HepG2 (cell line): ENCODE data around the gene RBBP8NL. TPM values are rescaled to one million over a fixed set of nuclear protein-coding genes. Genes with fewer than 3 reads are reported as not detected.

Source experiments
- AGO2 ChIP-seq: fragments of 200-400 bp; formaldehyde crosslinking; optimal IDR thresholded peaks from 2 replicates; pipeline ENCODE3; 2017; ENCODE audit warnings: mild to moderate bottlenecking, low read depth, low read length, moderate library complexity
- ARHGAP35 ChIP-seq: sonication (generic); formaldehyde crosslinking; IDR thresholded peaks from 2 replicates; pipeline ENCODE4 v1.9.0; 2022; ENCODE audit warnings: mild to moderate bottlenecking, inconsistent platforms, moderate library complexity, missing genetic modification reagents, borderline replicate concordance
- CBX2 ChIP-seq, 2 experiments: fragments of 200-600 bp in 1 of 2; sonication (generic); formaldehyde crosslinking in 1 of 2; IDR thresholded peaks; 2 replicates each; pipeline versions ENCODE4 v1.7.0 to v1.8.1; 2018 to 2022; ENCODE audit warnings: low read depth in 2 of 2, low read length in 1 of 2, mild to moderate bottlenecking in 1 of 2, missing genetic modification reagents in 1 of 2
- DNMT3B ChIP-seq: conservative IDR thresholded peaks from 2 replicates; pipeline ENCODE4 v1.6.1; 2016; ENCODE audit warnings: missing biosample characterization, control low read depth
- ETV5 ChIP-seq: IDR thresholded peaks from 2 replicates; pipeline ENCODE4 v1.6.1; 2018; ENCODE audit warnings: missing biosample characterization, missing genetic modification reagents, inconsistent platforms, borderline replicate concordance
- JUND ChIP-seq: sonication (generic); formaldehyde crosslinking; IDR thresholded peaks from 2 replicates; pipeline ENCODE4 v1.8.0; 2022; ENCODE audit warnings: mild to moderate bottlenecking, missing genetic modification reagents
- KLF6 ChIP-seq: IDR thresholded peaks from 2 replicates; pipeline ENCODE4 v1.8.0; 2016; ENCODE audit warnings: missing biosample characterization, missing genetic modification reagents
- PHB2 ChIP-seq: fragments of 450-650 bp; IDR thresholded peaks from 2 replicates; pipeline ENCODE4 v1.6.1; 2018; ENCODE audit not compliant: partially characterized antibody
- RFX3 ChIP-seq: IDR thresholded peaks from 2 replicates; pipeline ENCODE4 v1.6.1; 2016; ENCODE audit warnings: missing biosample characterization, missing genetic modification reagents
- TBX2 ChIP-seq: sonication (generic); formaldehyde crosslinking; IDR thresholded peaks from 2 replicates; pipeline ENCODE4 v1.5.0; 2020; ENCODE audit warnings: missing genetic modification reagents, mild to moderate bottlenecking, borderline replicate concordance
- ZFP36 ChIP-seq: fragments of 150-350 bp; IDR thresholded peaks from 2 replicates; pipeline ENCODE4 v1.6.1; 2018; ENCODE audit warnings: borderline replicate concordance, low read length, low read depth; ENCODE audit not compliant: partially characterized antibody
- ZNF180 ChIP-seq: sonication (generic); formaldehyde crosslinking; IDR thresholded peaks from 2 replicates; pipeline ENCODE4 v1.4.0; 2020; ENCODE audit warnings: low read depth, missing genetic modification reagents, borderline replicate concordance
- ZNF205 ChIP-seq: IDR thresholded peaks from 2 replicates; pipeline ENCODE4 v1.6.1; 2018; ENCODE audit warnings: missing biosample characterization, missing genetic modification reagents
- ZNF570 ChIP-seq: sonication (generic); formaldehyde crosslinking; IDR thresholded peaks from 2 replicates; pipeline ENCODE4 v1.4.0; 2020; ENCODE audit warnings: mild to moderate bottlenecking, missing genetic modification reagents, borderline replicate concordance
- polyA plus RNA-seq, 8 experiments: library from polyadenylated mRNA; depleted of rRNA in 3 of 8; stranded (reverse) in 7 of 8; unstranded in 1 of 8; fragments of >200 nt; fragmentation: Illumina TruSeq in 4 of 8; extraction: Trizol in 4 of 8; gene quantifications; 2 replicates each; pipeline versions ENCODE4 v1.2.1 to v1.2.3, GENCODE V29; 2011 to 2016; ENCODE audit warnings: low read depth in 4 of 8, missing spikeins in 1 of 8, mixed read lengths in 1 of 8; ENCODE audit not compliant: insufficient read depth in 1 of 8
- total RNA-seq, 5 experiments: library from RNA; depleted of rRNA; stranded (reverse); fragments of >200 nt; fragmentation: Illumina TruSeq; extraction: Trizol; gene quantifications; 2 replicates each; pipeline ENCODE4 v1.2.3, GENCODE V29; 2016; ENCODE audit warnings: low read depth in 1 of 5
- TF ChIP-seq, protein P1 (sequence below): sonication (generic); formaldehyde crosslinking; IDR thresholded peaks from 2 replicates; pipeline ENCODE4 v1.4.0; 2020; ENCODE audit warnings: mild to moderate bottlenecking, low read depth, missing genetic modification reagents
- TF ChIP-seq, protein P2 (sequence below): sonication (generic); formaldehyde crosslinking; IDR thresholded peaks from 2 replicates; pipeline ENCODE4 v1.5.1; 2020; ENCODE audit warnings: missing genetic modification reagents, mild to moderate bottlenecking, borderline replicate concordance
- TF ChIP-seq, protein P3 (sequence below): sonication (generic); formaldehyde crosslinking; IDR thresholded peaks from 2 replicates; pipeline ENCODE4 v1.4.0; 2020; ENCODE audit warnings: mild to moderate bottlenecking, missing genetic modification reagents, borderline replicate concordance
- TF ChIP-seq, protein P4 (sequence below): sonication (generic); formaldehyde crosslinking; IDR thresholded peaks from 2 replicates; pipeline ENCODE4 v1.5.0; 2020; ENCODE audit warnings: mild to moderate bottlenecking, missing genetic modification reagents

The RBBP8NL gene
- total and polyA plus RNA-seq, 2 of the 13 experiments (the other 11 are each of a cell fraction or from before 2014, with no cell fraction given): 0.69 to 0.86 TPM

DNA sequence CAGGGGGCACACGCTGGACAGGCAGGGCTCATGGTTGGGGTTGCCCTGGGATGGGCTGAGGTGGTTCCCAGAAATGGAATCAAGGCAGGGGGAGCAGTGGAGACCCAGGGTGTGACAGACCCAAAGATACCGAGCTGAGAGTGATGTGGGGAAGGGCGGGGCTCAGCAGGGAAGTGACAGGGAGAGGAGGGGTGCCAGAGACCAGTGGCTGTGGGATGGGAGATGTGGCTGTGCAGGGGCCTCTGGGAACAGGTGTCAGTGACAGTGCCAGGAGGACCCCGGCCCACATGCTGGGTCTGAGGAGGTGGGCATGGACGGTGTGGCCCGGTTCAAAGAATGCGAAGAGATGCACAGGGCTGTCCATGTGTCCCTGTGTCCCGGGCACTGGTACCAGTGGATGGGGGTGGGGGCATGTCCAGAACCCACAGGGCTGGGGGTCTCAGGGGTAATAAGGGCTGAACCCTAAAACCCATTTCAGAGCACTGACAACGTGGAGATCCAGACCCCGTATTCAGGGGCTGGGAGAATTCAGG is 21.3 kb downstream of the RBBP8NL start (continued):
- TF ChIP-seq, protein P1, sequence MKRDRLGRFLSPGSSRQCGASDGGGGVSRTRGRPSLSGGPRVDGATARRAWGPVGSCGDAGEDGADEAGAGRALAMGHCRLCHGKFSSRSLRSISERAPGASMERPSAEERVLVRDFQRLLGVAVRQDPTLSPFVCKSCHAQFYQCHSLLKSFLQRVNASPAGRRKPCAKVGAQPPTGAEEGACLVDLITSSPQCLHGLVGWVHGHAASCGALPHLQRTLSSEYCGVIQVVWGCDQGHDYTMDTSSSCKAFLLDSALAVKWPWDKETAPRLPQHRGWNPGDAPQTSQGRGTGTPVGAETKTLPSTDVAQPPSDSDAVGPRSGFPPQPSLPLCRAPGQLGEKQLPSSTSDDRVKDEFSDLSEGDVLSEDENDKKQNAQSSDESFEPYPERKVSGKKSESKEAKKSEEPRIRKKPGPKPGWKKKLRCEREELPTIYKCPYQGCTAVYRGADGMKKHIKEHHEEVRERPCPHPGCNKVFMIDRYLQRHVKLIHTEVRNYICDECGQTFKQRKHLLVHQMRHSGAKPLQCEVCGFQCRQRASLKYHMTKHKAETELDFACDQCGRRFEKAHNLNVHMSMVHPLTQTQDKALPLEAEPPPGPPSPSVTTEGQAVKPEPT (CRISPR knock-in tag): no peak
- no peak for TF ChIP-seq DNMT3B (CRISPR knock-in tag)
- TF ChIP-seq, protein P2, sequence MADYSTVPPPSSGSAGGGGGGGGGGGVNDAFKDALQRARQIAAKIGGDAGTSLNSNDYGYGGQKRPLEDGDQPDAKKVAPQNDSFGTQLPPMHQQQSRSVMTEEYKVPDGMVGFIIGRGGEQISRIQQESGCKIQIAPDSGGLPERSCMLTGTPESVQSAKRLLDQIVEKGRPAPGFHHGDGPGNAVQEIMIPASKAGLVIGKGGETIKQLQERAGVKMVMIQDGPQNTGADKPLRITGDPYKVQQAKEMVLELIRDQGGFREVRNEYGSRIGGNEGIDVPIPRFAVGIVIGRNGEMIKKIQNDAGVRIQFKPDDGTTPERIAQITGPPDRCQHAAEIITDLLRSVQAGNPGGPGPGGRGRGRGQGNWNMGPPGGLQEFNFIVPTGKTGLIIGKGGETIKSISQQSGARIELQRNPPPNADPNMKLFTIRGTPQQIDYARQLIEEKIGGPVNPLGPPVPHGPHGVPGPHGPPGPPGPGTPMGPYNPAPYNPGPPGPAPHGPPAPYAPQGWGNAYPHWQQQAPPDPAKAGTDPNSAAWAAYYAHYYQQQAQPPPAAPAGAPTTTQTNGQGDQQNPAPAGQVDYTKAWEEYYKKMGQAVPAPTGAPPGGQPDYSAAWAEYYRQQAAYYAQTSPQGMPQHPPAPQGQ (CRISPR knock-in tag): 0 out of 2 replicates have a peak, but pooled peaks have one; percentile 4
- TF ChIP-seq, protein P3, sequence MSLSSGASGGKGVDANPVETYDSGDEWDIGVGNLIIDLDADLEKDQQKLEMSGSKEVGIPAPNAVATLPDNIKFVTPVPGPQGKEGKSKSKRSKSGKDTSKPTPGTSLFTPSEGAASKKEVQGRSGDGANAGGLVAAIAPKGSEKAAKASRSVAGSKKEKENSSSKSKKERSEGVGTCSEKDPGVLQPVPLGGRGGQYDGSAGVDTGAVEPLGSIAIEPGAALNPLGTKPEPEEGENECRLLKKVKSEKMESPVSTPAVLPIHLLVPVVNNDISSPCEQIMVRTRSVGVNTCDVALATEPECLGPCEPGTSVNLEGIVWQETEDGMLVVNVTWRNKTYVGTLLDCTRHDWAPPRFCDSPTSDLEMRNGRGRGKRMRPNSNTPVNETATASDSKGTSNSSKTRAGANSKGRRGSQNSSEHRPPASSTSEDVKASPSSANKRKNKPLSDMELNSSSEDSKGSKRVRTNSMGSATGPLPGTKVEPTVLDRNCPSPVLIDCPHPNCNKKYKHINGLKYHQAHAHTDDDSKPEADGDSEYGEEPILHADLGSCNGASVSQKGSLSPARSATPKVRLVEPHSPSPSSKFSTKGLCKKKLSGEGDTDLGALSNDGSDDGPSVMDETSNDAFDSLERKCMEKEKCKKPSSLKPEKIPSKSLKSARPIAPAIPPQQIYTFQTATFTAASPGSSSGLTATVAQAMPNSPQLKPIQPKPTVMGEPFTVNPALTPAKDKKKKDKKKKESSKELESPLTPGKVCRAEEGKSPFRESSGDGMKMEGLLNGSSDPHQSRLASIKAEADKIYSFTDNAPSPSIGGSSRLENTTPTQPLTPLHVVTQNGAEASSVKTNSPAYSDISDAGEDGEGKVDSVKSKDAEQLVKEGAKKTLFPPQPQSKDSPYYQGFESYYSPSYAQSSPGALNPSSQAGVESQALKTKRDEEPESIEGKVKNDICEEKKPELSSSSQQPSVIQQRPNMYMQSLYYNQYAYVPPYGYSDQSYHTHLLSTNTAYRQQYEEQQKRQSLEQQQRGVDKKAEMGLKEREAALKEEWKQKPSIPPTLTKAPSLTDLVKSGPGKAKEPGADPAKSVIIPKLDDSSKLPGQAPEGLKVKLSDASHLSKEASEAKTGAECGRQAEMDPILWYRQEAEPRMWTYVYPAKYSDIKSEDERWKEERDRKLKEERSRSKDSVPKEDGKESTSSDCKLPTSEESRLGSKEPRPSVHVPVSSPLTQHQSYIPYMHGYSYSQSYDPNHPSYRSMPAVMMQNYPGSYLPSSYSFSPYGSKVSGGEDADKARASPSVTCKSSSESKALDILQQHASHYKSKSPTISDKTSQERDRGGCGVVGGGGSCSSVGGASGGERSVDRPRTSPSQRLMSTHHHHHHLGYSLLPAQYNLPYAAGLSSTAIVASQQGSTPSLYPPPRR (CRISPR knock-in tag): no peak; the same call in 1 of the 2 replicates
- TF ChIP-seq ZNF180 (CRISPR knock-in tag): no peak
- no peak for TF ChIP-seq CBX2 (IDR thresholded peaks at IDR 0.05; ENCODE audit: low read depth, low read length)
- peak; percentile 59; the same call in 1 of the 2 replicates for TF ChIP-seq CBX2 (CRISPR knock-in tag; IDR thresholded peaks at IDR 0.05; ENCODE audit: low read depth)
- no peak for TF ChIP-seq ZFP36
- no peak for TF ChIP-seq PHB2
- TF ChIP-seq KLF6 (CRISPR knock-in tag): no peak
- TF ChIP-seq ZNF570 (CRISPR knock-in tag): no peak
- TF ChIP-seq ZNF205 (CRISPR knock-in tag): no peak
- TF ChIP-seq AGO2: no peak
- TF ChIP-seq, protein P4, sequence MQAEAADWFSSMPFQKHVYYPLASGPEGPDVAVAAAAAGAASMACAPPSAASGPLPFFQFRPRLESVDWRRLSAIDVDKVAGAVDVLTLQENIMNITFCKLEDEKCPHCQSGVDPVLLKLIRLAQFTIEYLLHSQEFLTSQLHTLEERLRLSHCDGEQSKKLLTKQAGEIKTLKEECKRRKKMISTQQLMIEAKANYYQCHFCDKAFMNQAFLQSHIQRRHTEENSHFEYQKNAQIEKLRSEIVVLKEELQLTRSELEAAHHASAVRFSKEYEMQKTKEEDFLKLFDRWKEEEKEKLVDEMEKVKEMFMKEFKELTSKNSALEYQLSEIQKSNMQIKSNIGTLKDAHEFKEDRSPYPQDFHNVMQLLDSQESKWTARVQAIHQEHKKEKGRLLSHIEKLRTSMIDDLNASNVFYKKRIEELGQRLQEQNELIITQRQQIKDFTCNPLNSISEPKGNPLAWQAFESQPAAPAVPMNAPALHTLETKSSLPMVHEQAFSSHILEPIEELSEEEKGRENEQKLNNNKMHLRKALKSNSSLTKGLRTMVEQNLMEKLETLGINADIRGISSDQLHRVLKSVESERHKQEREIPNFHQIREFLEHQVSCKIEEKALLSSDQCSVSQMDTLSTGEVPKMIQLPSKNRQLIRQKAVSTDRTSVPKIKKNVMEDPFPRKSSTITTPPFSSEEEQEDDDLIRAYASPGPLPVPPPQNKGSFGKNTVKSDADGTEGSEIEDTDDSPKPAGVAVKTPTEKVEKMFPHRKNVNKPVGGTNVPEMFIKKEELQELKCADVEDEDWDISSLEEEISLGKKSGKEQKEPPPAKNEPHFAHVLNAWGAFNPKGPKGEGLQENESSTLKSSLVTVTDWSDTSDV (CRISPR knock-in tag): 0 out of 2 replicates have a peak, but pooled peaks have one; percentile 37
- TF ChIP-seq TBX2 (CRISPR knock-in tag): no peak
- TF ChIP-seq JUND (CRISPR knock-in tag): no peak
- TF ChIP-seq ARHGAP35 (CRISPR knock-in tag): no peak
- TF ChIP-seq ETV5 (CRISPR knock-in tag): no peak
- no peak for TF ChIP-seq RFX3 (CRISPR knock-in tag)
